Gastroesophageal sphincter (tissue), 3 donors: ENCODE results near the gene FBXO31.

ENCODE experiments used
- EP300 ChIP-seq: sonication (generic); formaldehyde crosslinking; IDR thresholded peaks from one replicate; pipeline ENCODE4 v1.6.1; 2017; ENCODE audit warnings: antibody characterized with exemption, mild to moderate bottlenecking
- POLR2A ChIP-seq, 2 donors: fragments of 450-650 bp; IDR thresholded peaks; one replicate each; pipeline ENCODE4 v1.6.1; 2017; ENCODE audit warnings: antibody characterized with exemption in 2 of 2, mild to moderate bottlenecking in 2 of 2, moderate library complexity in 1 of 2
- TF ChIP-seq, protein P1 (sequence below), 4 experiments: fragments of 200-600 bp in 2 of 4; fragments of 450-650 bp in 2 of 4; sonication (generic) in 1 of 4; IDR thresholded peaks; one replicate each; pipeline ENCODE4 v1.5.1; 2017 to 2019; ENCODE audit warnings: antibody characterized with exemption in 4 of 4, mild to moderate bottlenecking in 2 of 4, moderate library complexity in 2 of 4

DNA sequence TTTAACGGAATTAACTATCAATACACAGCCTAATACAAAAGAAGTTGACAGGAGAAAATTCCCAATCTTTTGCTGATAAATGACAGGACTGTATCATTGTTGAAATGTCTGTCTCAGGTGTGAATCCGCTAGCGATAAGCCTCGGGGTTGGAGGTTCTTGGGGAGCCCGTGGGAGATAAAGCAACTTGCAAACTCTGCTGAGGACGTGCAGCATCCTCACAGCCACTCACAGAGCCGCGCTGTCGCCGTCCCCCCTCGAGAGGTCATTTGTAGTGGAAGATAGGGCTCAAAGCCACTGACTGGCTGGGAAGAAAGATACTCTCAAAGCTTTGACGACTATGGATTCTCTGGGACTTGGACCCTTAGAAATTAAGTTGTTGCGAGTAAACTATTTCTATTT is 25.6 kb upstream of the FBXO31 start:
- TF ChIP-seq, protein P1, sequence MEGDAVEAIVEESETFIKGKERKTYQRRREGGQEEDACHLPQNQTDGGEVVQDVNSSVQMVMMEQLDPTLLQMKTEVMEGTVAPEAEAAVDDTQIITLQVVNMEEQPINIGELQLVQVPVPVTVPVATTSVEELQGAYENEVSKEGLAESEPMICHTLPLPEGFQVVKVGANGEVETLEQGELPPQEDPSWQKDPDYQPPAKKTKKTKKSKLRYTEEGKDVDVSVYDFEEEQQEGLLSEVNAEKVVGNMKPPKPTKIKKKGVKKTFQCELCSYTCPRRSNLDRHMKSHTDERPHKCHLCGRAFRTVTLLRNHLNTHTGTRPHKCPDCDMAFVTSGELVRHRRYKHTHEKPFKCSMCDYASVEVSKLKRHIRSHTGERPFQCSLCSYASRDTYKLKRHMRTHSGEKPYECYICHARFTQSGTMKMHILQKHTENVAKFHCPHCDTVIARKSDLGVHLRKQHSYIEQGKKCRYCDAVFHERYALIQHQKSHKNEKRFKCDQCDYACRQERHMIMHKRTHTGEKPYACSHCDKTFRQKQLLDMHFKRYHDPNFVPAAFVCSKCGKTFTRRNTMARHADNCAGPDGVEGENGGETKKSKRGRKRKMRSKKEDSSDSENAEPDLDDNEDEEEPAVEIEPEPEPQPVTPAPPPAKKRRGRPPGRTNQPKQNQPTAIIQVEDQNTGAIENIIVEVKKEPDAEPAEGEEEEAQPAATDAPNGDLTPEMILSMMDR (IDR thresholded peaks at IDR 0.05): no peak
- TF ChIP-seq POLR2A (IDR thresholded peaks at IDR 0.05): no peak
- TF ChIP-seq EP300: no peak
